OCI-LY7 (cell line): ENCODE data around the gene PGLYRP3. TPM values are rescaled to one million over a fixed set of nuclear protein-coding genes. Genes with fewer than 3 reads are reported as not detected.

Experiments
- BruUV-seq: library from RNA; stranded (reverse); fragments of 400-500 nt; replicated peaks from 2 replicates; lab custom pipeline; 2021; lab: Mats Ljungman, UMichigan
- CTCF ChIA-PET: fragments of 300-600 bp; sonication (Branson Sonifier 250); formaldehyde crosslinking; loops from one replicate; lab custom pipeline; 2022; ENCODE audit warnings: antibody characterized with exemption; ENCODE audit not compliant: unreplicated experiment; lab: Charles Lee
- POLR2A ChIA-PET: fragments of 300-600 bp; sonication (Branson Sonifier 250); formaldehyde crosslinking; loops from one replicate; lab custom pipeline; 2022; ENCODE audit warnings: antibody characterized with exemption; lab: Charles Lee
- DNase-seq: peaks from one replicate; pipeline ENCODE4 v3.0.0-alpha.2; 2015; ENCODE audit warnings: low spot score
- H2AFZ ChIP-seq: fragments of 200-600 bp; sonication (generic), shearing (Covaris generic); 2 replicates; pipeline ENCODE4 v1.6.1; 2014; ENCODE audit warnings: mild to moderate bottlenecking, antibody characterized with exemption, low read length, moderate library complexity
- H3K27ac ChIP-seq: fragments of 200-600 bp; sonication (generic); 2 replicates; pipeline ENCODE4 v1.5.1; 2014; ENCODE audit warnings: mixed run types, low read depth, mild to moderate bottlenecking, moderate library complexity, low read length, inconsistent platforms; ENCODE audit not compliant: poor library complexity, severe bottlenecking
- H3K36me3 ChIP-seq: fragments of 200-600 bp; sonication (generic); 2 replicates; pipeline ENCODE4 v1.6.1; 2014; ENCODE audit warnings: mild to moderate bottlenecking, antibody characterized with exemption, low read length, moderate library complexity, mixed read lengths; ENCODE audit not compliant: insufficient read depth
- H3K4me1 ChIP-seq: fragments of 200-600 bp; sonication (generic); 2 replicates; pipeline ENCODE4 v1.5.1; 2014; ENCODE audit warnings: mild to moderate bottlenecking, low read length; ENCODE audit not compliant: insufficient read depth, poor library complexity, severe bottlenecking
- H3K4me2 ChIP-seq: fragments of 200-600 bp; sonication (generic); 2 replicates; pipeline ENCODE4 v1.6.1; 2014; ENCODE audit warnings: mild to moderate bottlenecking, low read length
- H3K4me3 ChIP-seq: fragments of 200-600 bp; sonication (generic); 2 replicates; pipeline ENCODE4 v1.5.1; 2014; ENCODE audit warnings: mild to moderate bottlenecking, low read depth, low read length; ENCODE audit not compliant: poor library complexity, severe bottlenecking
- H3K79me2 ChIP-seq: fragments of 200-600 bp; sonication (generic); 2 replicates; pipeline ENCODE4 v1.6.1; 2016; ENCODE audit warnings: low read depth, mild to moderate bottlenecking, low read length, moderate library complexity, mixed read lengths; ENCODE audit not compliant: insufficient read depth
- H3K9me2 ChIP-seq: fragments of 200-600 bp; sonication (generic); 2 replicates; pipeline ENCODE4 v1.6.1; 2016; ENCODE audit warnings: mild to moderate bottlenecking, low read length, mixed read lengths; ENCODE audit not compliant: insufficient read depth
- H3K9me3 ChIP-seq: fragments of 200-600 bp; sonication (generic); 2 replicates; pipeline ENCODE4 v1.6.1; 2014; ENCODE audit warnings: mild to moderate bottlenecking, mixed run types, low read length, mixed read lengths
- H4K20me1 ChIP-seq: fragments of 200-600 bp; sonication (generic); 2 replicates; pipeline ENCODE4 v1.6.1; 2014; ENCODE audit warnings: mild to moderate bottlenecking, antibody characterized with exemption, low read length, moderate library complexity, mixed read lengths; ENCODE audit not compliant: insufficient read depth
- EZH2phosphoT487 ChIP-seq: fragments of 200-600 bp; sonication (generic); IDR thresholded peaks from 2 replicates; pipeline ENCODE4 v1.6.1; 2018; ENCODE audit warnings: low read depth, borderline replicate concordance, mild to moderate bottlenecking, mixed run types, antibody characterized with exemption, low read length, moderate library complexity, mixed read lengths
- intact Hi-C: fragments of 100-400 bp; cut with micrococcal nuclease; formaldehyde crosslinking; loops from one replicate; pipeline ENCODE4 v1.10.0; 2022; ENCODE audit not compliant: unreplicated experiment
- total RNA-seq, 2 experiments: library from RNA; depleted of rRNA in 1 of 2; stranded (reverse); fragments of >200 nt in 1 of 2; shearing (Covaris generic) in 1 of 2; gene quantifications; 2 replicates each; pipeline ENCODE4 v1.2.3, GENCODE V29; 2014 to 2022
- TF ChIP-seq, protein P1 (sequence below): fragments of 200-600 bp; sonication (generic); conservative IDR thresholded peaks from 2 replicates; pipeline ENCODE4 v1.5.1; 2014; ENCODE audit warnings: mild to moderate bottlenecking, antibody characterized with exemption, low read length, moderate library complexity, mixed read lengths

The PGLYRP3 gene
- total RNA-seq, 2 experiments from 2014 or later = not detected

DNA sequence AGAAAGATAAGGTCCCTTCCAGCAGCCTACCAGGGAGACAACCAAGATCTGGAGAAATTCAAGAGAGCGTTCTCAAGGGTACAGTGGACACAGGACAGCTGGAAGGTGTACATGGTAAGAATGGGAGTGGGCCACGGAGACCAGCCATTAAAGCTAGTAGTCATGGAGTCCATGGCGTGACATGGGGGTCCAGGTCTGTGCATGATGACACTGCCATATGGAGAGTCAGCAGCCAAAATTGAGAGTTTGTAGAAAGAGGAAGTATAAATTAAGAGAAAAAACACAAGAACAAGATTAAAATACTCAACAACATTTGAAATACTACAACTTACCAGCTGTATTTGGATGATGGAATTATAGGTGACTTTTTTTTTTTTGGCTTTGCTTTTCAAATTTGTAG is 61.2 kb downstream of the PGLYRP3 start:
- H2AFZ ChIP-seq = no peak overlapping the region
- H3K79me2 ChIP-seq = no peaks in the 10 kb centered on the region
- no peak for DNase-seq
- no peak overlapping the region for H3K4me3 ChIP-seq
- no peaks in the 10 kb centered on the region for H3K4me1 ChIP-seq
- intact Hi-C loops = no loop called here
- no peak overlapping the region for H3K27ac ChIP-seq
- no peak overlapping the region for H3K4me2 ChIP-seq
- H3K36me3 ChIP-seq = no peaks in the 10 kb centered on the region
- H3K9me3 ChIP-seq = no peaks in the 10 kb centered on the region
- no peaks in the 10 kb centered on the region for H4K20me1 ChIP-seq
- BruUV-seq = no TSS peak
- POLR2A ChIA-PET = no interaction called here
- TF ChIP-seq, protein P1, sequence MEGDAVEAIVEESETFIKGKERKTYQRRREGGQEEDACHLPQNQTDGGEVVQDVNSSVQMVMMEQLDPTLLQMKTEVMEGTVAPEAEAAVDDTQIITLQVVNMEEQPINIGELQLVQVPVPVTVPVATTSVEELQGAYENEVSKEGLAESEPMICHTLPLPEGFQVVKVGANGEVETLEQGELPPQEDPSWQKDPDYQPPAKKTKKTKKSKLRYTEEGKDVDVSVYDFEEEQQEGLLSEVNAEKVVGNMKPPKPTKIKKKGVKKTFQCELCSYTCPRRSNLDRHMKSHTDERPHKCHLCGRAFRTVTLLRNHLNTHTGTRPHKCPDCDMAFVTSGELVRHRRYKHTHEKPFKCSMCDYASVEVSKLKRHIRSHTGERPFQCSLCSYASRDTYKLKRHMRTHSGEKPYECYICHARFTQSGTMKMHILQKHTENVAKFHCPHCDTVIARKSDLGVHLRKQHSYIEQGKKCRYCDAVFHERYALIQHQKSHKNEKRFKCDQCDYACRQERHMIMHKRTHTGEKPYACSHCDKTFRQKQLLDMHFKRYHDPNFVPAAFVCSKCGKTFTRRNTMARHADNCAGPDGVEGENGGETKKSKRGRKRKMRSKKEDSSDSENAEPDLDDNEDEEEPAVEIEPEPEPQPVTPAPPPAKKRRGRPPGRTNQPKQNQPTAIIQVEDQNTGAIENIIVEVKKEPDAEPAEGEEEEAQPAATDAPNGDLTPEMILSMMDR = no peak
- TF ChIP-seq EZH2phosphoT487 = no peak
- CTCF ChIA-PET = no interaction called here
- H3K9me2 ChIP-seq = no peaks in the 10 kb centered on the region

DNA sequence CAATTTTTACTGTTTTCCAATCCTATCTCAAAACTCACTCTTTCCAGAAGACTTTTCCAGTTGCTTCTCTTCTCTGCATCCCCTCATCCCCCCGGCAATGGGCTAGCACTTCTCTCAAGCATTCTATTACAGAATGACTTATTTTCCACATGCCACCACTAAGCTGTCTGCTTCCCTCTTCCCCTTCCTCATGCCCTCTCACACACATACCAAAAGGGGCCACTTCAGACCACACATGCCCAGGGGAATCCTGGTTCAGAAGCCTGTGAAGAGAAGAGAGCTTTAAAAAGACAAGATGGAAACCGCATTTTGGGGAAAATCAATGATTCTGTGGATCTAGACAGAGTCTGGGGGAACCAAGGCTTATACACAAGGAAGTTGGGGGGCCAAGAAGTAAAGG is 61.7 kb downstream of the PGLYRP3 start:
- Histone ChIP-seq H3K4me1 (no peaks in the 10 kb centered on the region), H3K27ac (no peak overlapping the region), H4K20me1 (no peaks in the 10 kb centered on the region), H3K79me2 (no peaks in the 10 kb centered on the region), H2AFZ (no peak overlapping the region), H3K4me2 (no peak overlapping the region), H3K9me3 (no peaks in the 10 kb centered on the region), H3K9me2 (no peaks in the 10 kb centered on the region), H3K4me3 (no peak overlapping the region), H3K36me3 (no peaks in the 10 kb centered on the region)
- CTCF ChIA-PET = no interaction called here
- no peak for TF ChIP-seq EZH2phosphoT487
- TF ChIP-seq, protein P1 = no peak
- POLR2A ChIA-PET = no interaction called here
- DNase-seq = no peak
- intact Hi-C loops = no loop called here
- no TSS peak for BruUV-seq

DNA sequence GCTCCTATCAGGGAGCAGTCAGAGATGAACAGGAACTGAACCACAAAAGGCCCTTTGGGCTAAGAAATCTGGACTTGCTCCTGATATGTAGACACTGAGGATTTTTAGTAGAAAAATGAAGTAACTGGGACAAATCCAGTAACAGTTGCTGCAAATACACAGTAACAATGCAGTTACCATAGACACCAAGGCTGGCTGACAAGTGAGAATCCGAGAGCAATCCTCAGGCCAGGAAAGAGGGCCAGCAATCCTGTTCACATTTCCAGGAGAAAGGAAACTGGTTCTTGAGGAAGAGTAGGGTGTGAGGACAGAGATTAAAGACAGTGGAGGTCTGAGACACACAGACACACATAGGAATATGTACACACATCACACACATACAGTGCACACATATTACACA is 62.6 kb downstream of the PGLYRP3 start:
- Histone ChIP-seq H3K4me1 (no peaks in the 10 kb centered on the region), H3K4me2 (no peak overlapping the region), H3K36me3 (no peaks in the 10 kb centered on the region), H3K9me2 (no peaks in the 10 kb centered on the region), H3K9me3 (no peaks in the 10 kb centered on the region), H3K4me3 (no peak overlapping the region), H3K27ac (no peak overlapping the region), H4K20me1 (no peaks in the 10 kb centered on the region), H2AFZ (no peak overlapping the region), H3K79me2 (no peaks in the 10 kb centered on the region)
- TF ChIP-seq, protein P1 = no peak
- intact Hi-C loops = no loop called here
- no peak for DNase-seq
- BruUV-seq = no TSS peak
- POLR2A ChIA-PET = no interaction called here
- CTCF ChIA-PET = no interaction called here
